ENCODE data around the gene TESK1. TPM values are rescaled to one million over a fixed set of nuclear protein-coding genes. Genes with fewer than 3 reads are reported as not detected.
"Not testable (repeated sequence)": the region's sequence is repeated elsewhere in the genome, so short reads cannot be mapped to it uniquely, and the experiment has no call there.

Gene TESK1
- total RNA-seq, 1 donor from 2014 or later: 6.6 TPM

GRCh38 chr9:35593581-35593980 is 11.5 kb upstream of the TESK1 start:
- no peaks in the 10 kb centered on the region for H3K36me3 ChIP-seq (ENCODE audit: control insufficient read depth, insufficient read depth, low read length)
- TF ChIP-seq CTCF (IDR thresholded peaks at IDR 0.05; ENCODE audit: insufficient read depth, low read length, severe bottlenecking): no peak
- no peak overlapping the region for H3K4me3 ChIP-seq (ENCODE audit: low read depth, low read length)
- no peak for DNase-seq (ENCODE audit: low read depth)
- no peak for FAIRE-seq
- H3K27me3 ChIP-seq (ENCODE audit: control insufficient read depth, insufficient read depth, low read length): no peaks in the 10 kb centered on the region

- no peak for DNase-seq (ENCODE audit: low read depth)
- Histone ChIP-seq H3K27me3 (ENCODE audit: control insufficient read depth, insufficient read depth, low read length) (no peaks in the 10 kb centered on the region), H3K36me3 (ENCODE audit: control insufficient read depth, insufficient read depth, low read length) (no peaks in the 10 kb centered on the region), H3K4me3 (ENCODE audit: low read depth, low read length) (no peak overlapping the region)
- no peak for TF ChIP-seq CTCF (IDR thresholded peaks at IDR 0.05; ENCODE audit: insufficient read depth, low read length, severe bottlenecking)
- FAIRE-seq: no peak
Measured at GRCh38 chr9:35594471-35594870, 10.6 kb upstream of the TESK1 start.

GRCh38 chr9:35596907-35597306 is 8.2 kb upstream of the TESK1 start:
- not testable (repeated sequence) for FAIRE-seq; H3K27me3 ChIP-seq (ENCODE audit: control insufficient read depth, insufficient read depth, low read length); H3K36me3 ChIP-seq (ENCODE audit: control insufficient read depth, insufficient read depth, low read length); DNase-seq (ENCODE audit: low read depth); H3K4me3 ChIP-seq (ENCODE audit: low read depth, low read length)

GRCh38 chr9:35598866-35599590 is 6.0 kb upstream of the TESK1 start:
- FAIRE-seq: no peak
- Histone ChIP-seq H3K36me3 (ENCODE audit: control insufficient read depth, insufficient read depth, low read length) (no peaks in the 10 kb centered on the region), H3K4me3 (ENCODE audit: low read depth, low read length) (no peak overlapping the region), H3K27me3 (ENCODE audit: control insufficient read depth, insufficient read depth, low read length) (no peaks in the 10 kb centered on the region)
- DNase-seq (ENCODE audit: low read depth): no peak
- TF ChIP-seq CTCF (IDR thresholded peaks at IDR 0.05; ENCODE audit: insufficient read depth, low read length, severe bottlenecking): no peak

GRCh38 chr9:35599763-35600604 is 5.1 kb upstream of the TESK1 start:
- H3K36me3 ChIP-seq (ENCODE audit: control insufficient read depth, insufficient read depth, low read length): no peaks in the 10 kb centered on the region
- peak; percentile 1 for TF ChIP-seq CTCF (IDR thresholded peaks at IDR 0.05; ENCODE audit: insufficient read depth, low read length, severe bottlenecking)
- DNase-seq (ENCODE audit: low read depth) (no peak), FAIRE-seq (no peak)
- H3K27me3 ChIP-seq (ENCODE audit: control insufficient read depth, insufficient read depth, low read length): no peaks in the 10 kb centered on the region
- no peak overlapping the region for H3K4me3 ChIP-seq (ENCODE audit: low read depth, low read length)

- no peak for TF ChIP-seq CTCF (IDR thresholded peaks at IDR 0.05; ENCODE audit: insufficient read depth, low read length, severe bottlenecking)
- FAIRE-seq (no peak), DNase-seq (ENCODE audit: low read depth) (peak; percentile 50)
- Histone ChIP-seq H3K4me3 (ENCODE audit: low read depth, low read length) (peak overlapping the region; percentile 48), H3K27me3 (ENCODE audit: control insufficient read depth, insufficient read depth, low read length) (no peaks in the 10 kb centered on the region), H3K36me3 (ENCODE audit: control insufficient read depth, insufficient read depth, low read length) (peaks cover 4% of the 10 kb centered on the region)
Measured at GRCh38 chr9:35603506-35603985, 1.5 kb upstream of the TESK1 start.
